ENCODE results near the gene RYR3. TPM values are rescaled to one million over a fixed set of nuclear protein-coding genes. Genes with fewer than 3 reads are reported as not detected.

RYR3 gene
- total and polyA plus RNA-seq, 10 of the 15 experiments (the other 5 are each of a cell fraction or from before 2014, with no cell fraction given), result under 0.01 to 0.44 (median 0.16) TPM; not detected in 5

DNA sequence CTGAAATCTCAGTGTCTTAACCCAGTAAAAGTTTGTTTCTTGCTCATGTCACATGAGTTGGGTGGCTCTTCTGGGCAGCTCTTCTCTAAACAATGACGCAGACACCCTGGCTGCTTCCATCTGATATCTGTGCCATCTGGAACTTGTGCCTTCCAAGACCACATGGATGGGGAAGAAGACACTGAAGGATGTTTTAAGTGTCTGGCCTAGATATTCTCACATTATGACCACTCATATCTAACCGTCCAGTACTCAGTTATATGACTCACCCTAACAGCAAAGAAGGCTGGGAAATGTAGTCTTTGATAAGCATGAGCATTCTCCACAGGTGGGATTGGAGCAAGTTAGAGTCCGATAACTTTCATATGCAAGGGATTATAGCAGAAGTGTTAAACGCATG lies 66.4 kb downstream of the RYR3 start:
- H3K27me3 ChIP-seq (replicated peaks in 1 of 2; ENCODE audit: control insufficient read depth in 2 of 2, insufficient read depth in 2 of 2, low read length in 1 of 2), result peaks cover 0 to 2% of the 10 kb centered on the region in 2 experiments; a peak in 1 of 4 replicates
- SMC1A ChIA-PET (ENCODE audit: uncharacterized antibody, unreplicated experiment), result no interaction called here
- FAIRE-seq (no peak), DNase-seq (ENCODE audit: low read depth, low spot score) (no peak), ATAC-seq (no peak)
- no peak overlapping the region for H3K27ac ChIP-seq (ENCODE audit: control insufficient read depth, insufficient read depth)
- POLR2A ChIA-PET, result no interaction called here
- no peak for TF ChIP-seq BMI1 (IDR thresholded peaks at IDR 0.05; ENCODE audit: borderline replicate concordance)
- no peak for TF ChIP-seq ZNF274 (IDR thresholded peaks at IDR 0.05; ENCODE audit: insufficient read depth, insufficient read length)
- TF ChIP-seq DPF2 (IDR thresholded peaks at IDR 0.05), result no peak
- no peak for TF ChIP-seq KAT2A (conservative IDR thresholded peaks at IDR 0.05; ENCODE audit: control insufficient read depth, low read depth, low read length)
- no peak for TF ChIP-seq MEF2B (IDR thresholded peaks at IDR 0.05; ENCODE audit: partially characterized antibody, poor library complexity, severe bottlenecking)
- no peak for TF ChIP-seq MTA3 (IDR thresholded peaks at IDR 0.05; ENCODE audit: borderline replicate concordance, low read length)
- TF ChIP-seq, protein P1, sequence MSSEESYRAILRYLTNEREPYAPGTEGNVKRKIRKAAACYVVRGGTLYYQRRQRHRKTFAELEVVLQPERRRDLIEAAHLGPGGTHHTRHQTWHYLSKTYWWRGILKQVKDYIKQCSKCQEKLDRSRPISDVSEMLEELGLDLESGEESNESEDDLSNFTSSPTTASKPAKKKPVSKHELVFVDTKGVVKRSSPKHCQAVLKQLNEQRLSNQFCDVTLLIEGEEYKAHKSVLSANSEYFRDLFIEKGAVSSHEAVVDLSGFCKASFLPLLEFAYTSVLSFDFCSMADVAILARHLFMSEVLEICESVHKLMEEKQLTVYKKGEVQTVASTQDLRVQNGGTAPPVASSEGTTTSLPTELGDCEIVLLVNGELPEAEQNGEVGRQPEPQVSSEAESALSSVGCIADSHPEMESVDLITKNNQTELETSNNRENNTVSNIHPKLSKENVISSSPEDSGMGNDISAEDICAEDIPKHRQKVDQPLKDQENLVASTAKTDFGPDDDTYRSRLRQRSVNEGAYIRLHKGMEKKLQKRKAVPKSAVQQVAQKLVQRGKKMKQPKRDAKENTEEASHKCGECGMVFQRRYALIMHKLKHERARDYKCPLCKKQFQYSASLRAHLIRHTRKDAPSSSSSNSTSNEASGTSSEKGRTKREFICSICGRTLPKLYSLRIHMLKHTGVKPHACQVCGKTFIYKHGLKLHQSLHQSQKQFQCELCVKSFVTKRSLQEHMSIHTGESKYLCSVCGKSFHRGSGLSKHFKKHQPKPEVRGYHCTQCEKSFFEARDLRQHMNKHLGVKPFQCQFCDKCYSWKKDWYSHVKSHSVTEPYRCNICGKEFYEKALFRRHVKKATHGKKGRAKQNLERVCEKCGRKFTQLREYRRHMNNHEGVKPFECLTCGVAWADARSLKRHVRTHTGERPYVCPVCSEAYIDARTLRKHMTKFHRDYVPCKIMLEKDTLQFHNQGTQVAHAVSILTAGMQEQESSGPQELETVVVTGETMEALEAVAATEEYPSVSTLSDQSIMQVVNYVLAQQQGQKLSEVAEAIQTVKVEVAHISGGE (CRISPR knock-in tag; IDR thresholded peaks at IDR 0.05), result no peak
- no peak for TF ChIP-seq PAX8 (IDR thresholded peaks at IDR 0.05)
- TF ChIP-seq SMAD5 (IDR thresholded peaks at IDR 0.05; ENCODE audit: low read depth), result no peak
- no peak for TF ChIP-seq ESRRA (IDR thresholded peaks at IDR 0.05; ENCODE audit: low read length)
- no peak for TF ChIP-seq RAD21 (IDR thresholded peaks at IDR 0.05; ENCODE audit: insufficient read depth, low read depth, low read length)
- TF ChIP-seq SIX5 (IDR thresholded peaks at IDR 0.05; ENCODE audit: low read depth, low read length, severe bottlenecking), result no peak
- no peak for TF ChIP-seq CHD1 (IDR thresholded peaks at IDR 0.05; ENCODE audit: low read depth, low read length)
- TF ChIP-seq, protein P2, sequence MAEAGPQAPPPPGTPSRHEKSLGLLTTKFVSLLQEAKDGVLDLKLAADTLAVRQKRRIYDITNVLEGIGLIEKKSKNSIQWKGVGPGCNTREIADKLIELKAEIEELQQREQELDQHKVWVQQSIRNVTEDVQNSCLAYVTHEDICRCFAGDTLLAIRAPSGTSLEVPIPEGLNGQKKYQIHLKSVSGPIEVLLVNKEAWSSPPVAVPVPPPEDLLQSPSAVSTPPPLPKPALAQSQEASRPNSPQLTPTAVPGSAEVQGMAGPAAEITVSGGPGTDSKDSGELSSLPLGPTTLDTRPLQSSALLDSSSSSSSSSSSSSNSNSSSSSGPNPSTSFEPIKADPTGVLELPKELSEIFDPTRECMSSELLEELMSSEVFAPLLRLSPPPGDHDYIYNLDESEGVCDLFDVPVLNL (IDR thresholded peaks at IDR 0.05; ENCODE audit: low read depth, low read length), result no peak
- TF ChIP-seq RB1 (IDR thresholded peaks at IDR 0.05; ENCODE audit: borderline replicate concordance), result no peak
- TF ChIP-seq POLR2A (IDR thresholded peaks at IDR 0.05; ENCODE audit: low read depth, low read length), result no peak
- TF ChIP-seq RUNX3 (IDR thresholded peaks at IDR 0.05; ENCODE audit: low read length), result no peak
- no peak for TF ChIP-seq POLR2AphosphoS5 (IDR thresholded peaks at IDR 0.05; ENCODE audit: low read length)
- TF ChIP-seq IKZF2 (IDR thresholded peaks at IDR 0.05), result no peak
- TF ChIP-seq SUZ12 (IDR thresholded peaks at IDR 0.05; ENCODE audit: unreplicated experiment), result no peak
- no peaks in the 10 kb centered on the region for H3K79me2 ChIP-seq (ENCODE audit: control insufficient read depth, insufficient read depth, low read length)
- 51% methylated on average over 4 of the region's 4 CpGs for WGBS (ENCODE audit: insufficient coverage, insufficient replicate concordance, low lambda C conversion rate, missing lambda C conversion rate)
- no peaks in the 10 kb centered on the region for H3K4me1 ChIP-seq (ENCODE audit: control insufficient read depth, insufficient read depth, low read length)
- BruUV-seq (replicated peaks), result no TSS peak
- in situ Hi-C loops (cut with MboI) (no loop called here), intact Hi-C loops (cut with micrococcal nuclease; ENCODE audit: unreplicated experiment) (no loop called here)
- H3K4me2 ChIP-seq (ENCODE audit: control insufficient read depth, insufficient read depth), result no peak overlapping the region
- no peak overlapping the region for H2AFZ ChIP-seq (ENCODE audit: control insufficient read depth, low read depth, low read length)
- no peaks in the 10 kb centered on the region for H4K20me1 ChIP-seq (ENCODE audit: control insufficient read depth, insufficient read depth)
- H3K4me3 ChIP-seq, result no peak overlapping the region
- H3K9ac ChIP-seq (ENCODE audit: control insufficient read depth, insufficient read depth, low read length), result no peak overlapping the region
- RAD21 ChIA-PET (ENCODE audit: unreplicated experiment), result no interaction called here
- H3K9me3 ChIP-seq (replicated peaks; ENCODE audit: control insufficient read depth, insufficient read depth, low read length), result no peaks in the 10 kb centered on the region
- CTCF ChIA-PET, result no interaction called here
- no peaks in the 10 kb centered on the region for H3K36me3 ChIP-seq (ENCODE audit: control insufficient read depth in 2 of 2, insufficient read depth in 2 of 2, low read length in 1 of 2)
